Prostate gland (tissue), 2 donors: ENCODE data around the gene PTPN13. TPM values are rescaled to one million over a fixed set of nuclear protein-coding genes. Genes with fewer than 3 reads are reported as not detected.
"Not testable (repeated sequence)": the region's sequence is repeated elsewhere in the genome, so short reads cannot be mapped to it uniquely, and the experiment has no call there.

Experiments used
- DNase-seq: peaks from one replicate; pipeline ENCODE4 v3.0.0-alpha.2; 2019; ENCODE audit warnings: low spot score
- H3K27ac ChIP-seq, 2 donors: fragments of 200-600 bp; sonication (generic); 2 replicates each; pipeline ENCODE4 v1.5.1; 2017 to 2019
- H3K27me3 ChIP-seq: fragments of 200-600 bp; sonication (generic); replicated peaks from 2 replicates; pipeline ENCODE4 v1.5.1; 2019; ENCODE audit not compliant: insufficient read depth
- H3K36me3 ChIP-seq, 2 donors: fragments of 200-600 bp; sonication (generic); 1 replicate in 1 of 2; 2 replicates in 1 of 2; pipeline versions ENCODE4 v1.5.1 to v1.8.1; 2017 to 2019
- H3K4me1 ChIP-seq: fragments of 200-600 bp; sonication (generic); replicated peaks from 2 replicates; pipeline ENCODE4 v1.5.1; 2019
- H3K4me3 ChIP-seq, 2 donors: fragments of 200-600 bp; sonication (generic); 2 replicates each; pipeline ENCODE4 v1.5.1; 2017 to 2019
- H3K9me3 ChIP-seq: fragments of 200-600 bp; sonication (generic); 2 replicates; pipeline ENCODE4 v1.5.1; 2017
- CTCF ChIP-seq, 4 experiments: fragments of 200-600 bp in 2 of 4; fragments of 450-650 bp in 2 of 4; sonication (generic) in 2 of 4; IDR thresholded peaks; 1 replicate in 3 of 4; 2 replicates in 1 of 4; pipeline ENCODE4 v1.5.1; 2016 to 2019; ENCODE audit warnings: antibody characterized with exemption in 4 of 4, mild to moderate bottlenecking in 2 of 4, moderate library complexity in 2 of 4
- POLR2A ChIP-seq: fragments of 450-650 bp; IDR thresholded peaks from one replicate; pipeline ENCODE4 v1.6.1; 2016; ENCODE audit warnings: antibody characterized with exemption, mild to moderate bottlenecking
- POLR2AphosphoS5 ChIP-seq: sonication (generic); formaldehyde crosslinking; IDR thresholded peaks from one replicate; pipeline ENCODE4 v1.6.1; 2017; ENCODE audit warnings: antibody characterized with exemption
- WGBS: methylation state at CpG from one replicate; pipeline ENCODE4 v1.1.5; 2018; 5-methylcytosine and 5-hydroxymethylcytosine counted together
- intact Hi-C: fragments of 100-400 bp; cut with DNase I; formaldehyde crosslinking; loops from one replicate; pipeline ENCODE4 v1.14.2; 2022
- total RNA-seq, 2 donors: library from RNA; depleted of rRNA; stranded (reverse); fragments of >200 nt; gene quantifications; one replicate each; pipeline ENCODE4 v1.1.0, GENCODE V29; 2016

PTPN13 gene
- total RNA-seq, 2 donors from 2014 or later, result 24.6 to 61.2 TPM

DNA sequence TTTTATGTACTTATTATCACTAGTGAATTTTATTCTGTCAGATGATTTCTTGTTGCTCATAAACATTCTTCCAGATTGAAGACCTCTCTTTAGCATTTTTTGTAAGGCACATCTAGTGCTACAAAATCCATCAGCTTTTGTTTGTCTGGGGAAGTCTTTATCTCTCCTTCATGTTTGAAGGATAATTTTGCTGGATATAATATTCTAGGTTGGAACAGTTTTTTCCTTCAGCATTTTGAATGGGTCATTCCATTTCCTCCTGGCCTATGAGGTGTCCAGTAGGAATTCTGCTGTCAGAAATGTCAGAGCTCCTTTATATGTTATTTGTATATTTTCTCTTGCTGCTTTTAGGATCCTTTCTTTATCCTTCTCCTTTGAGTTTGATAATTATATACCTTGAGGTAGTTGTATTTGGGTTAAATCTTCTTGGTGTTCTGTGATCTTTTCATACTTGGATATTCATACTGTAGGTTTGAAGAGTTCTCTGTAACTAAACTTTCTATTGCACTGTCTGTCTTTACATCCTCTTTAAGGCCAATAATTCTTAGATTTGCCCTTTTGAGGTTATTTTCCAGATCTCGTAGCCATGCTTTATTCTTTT lies 58.3 kb downstream of the PTPN13 start:
- H3K9me3 ChIP-seq, result no peaks in the 10 kb centered on the region
- no peaks in the 10 kb centered on the region for H3K4me1 ChIP-seq

GRCh38 chr4:86653237-86653865 lies 59.2 kb downstream of the PTPN13 start:
- Histone ChIP-seq H3K4me3 (no peak overlapping the region), H3K36me3 (no peaks in the 10 kb centered on the region), H3K4me1 (no peaks in the 10 kb centered on the region), H3K9me3 (no peaks in the 10 kb centered on the region), H3K27me3 (no peaks in the 10 kb centered on the region), H3K27ac (no peak overlapping the region)
- intact Hi-C loops, result no loop called here
- DNase-seq, result no peak
- 87% methylated on average over 4 of the region's 4 CpGs for WGBS
- no peak for TF ChIP-seq CTCF (IDR thresholded peaks at IDR 0.05)
- TF ChIP-seq POLR2AphosphoS5, result no peak
- TF ChIP-seq POLR2A, result no peak

More for the DNA sequence above, 58.3 kb downstream of the PTPN13 start:
- Histone ChIP-seq H3K27me3 (no peaks in the 10 kb centered on the region), H3K36me3 (no peaks in the 10 kb centered on the region), H3K27ac (no peak overlapping the region), H3K4me3 (no peak overlapping the region)
- WGBS, result 97% methylated on average over 1 of the region's 1 CpG
- intact Hi-C loops, result no loop called here
- DNase-seq, result no peak
- TF ChIP-seq CTCF (IDR thresholded peaks at IDR 0.05), result no peak
- no peak for TF ChIP-seq POLR2AphosphoS5

GRCh38 chr4:86656781-86657180 lies 62.7 kb downstream of the PTPN13 start:
- H3K4me3 ChIP-seq, H3K4me1 ChIP-seq, DNase-seq, intact Hi-C loops, H3K27me3 ChIP-seq, H3K27ac ChIP-seq, H3K36me3 ChIP-seq, H3K9me3 ChIP-seq: not testable (repeated sequence)
- 94% methylated on average over 10 of the region's 10 CpGs for WGBS

- no peak overlapping the region for H3K4me3 ChIP-seq
- intact Hi-C loops, result no loop called here
- no peak for DNase-seq
- no peaks in the 10 kb centered on the region for H3K27me3 ChIP-seq
- TF ChIP-seq POLR2A (no peak), POLR2AphosphoS5 (no peak)
- no peaks in the 10 kb centered on the region for H3K4me1 ChIP-seq
- H3K9me3 ChIP-seq, result no peaks in the 10 kb centered on the region
- 94% methylated on average over 1 of the region's 1 CpG for WGBS
- H3K27ac ChIP-seq, result no peak overlapping the region
- H3K36me3 ChIP-seq, result no peaks in the 10 kb centered on the region
Measured at GRCh38 chr4:86657382-86657781, 63.3 kb downstream of the PTPN13 start.

DNA sequence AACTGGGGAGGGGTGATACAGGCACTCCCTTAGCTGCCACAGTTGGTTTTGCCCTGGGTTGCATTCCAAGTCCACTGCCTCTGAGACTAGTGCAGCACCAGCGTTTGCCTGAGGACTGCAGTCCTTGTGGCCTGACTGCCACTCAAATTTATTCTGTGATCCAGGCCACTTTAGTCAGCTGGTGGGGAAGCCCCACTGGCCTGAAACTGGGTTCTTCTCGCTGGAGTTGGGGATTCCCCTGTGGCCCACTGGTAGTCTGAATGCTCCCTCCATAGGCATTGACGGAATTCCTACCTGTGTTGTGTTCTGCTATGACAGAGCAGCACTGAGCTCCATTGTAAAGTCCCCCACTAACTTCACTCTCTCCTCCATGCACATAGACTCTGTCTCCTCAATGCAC lies 63.8 kb downstream of the PTPN13 start:
- no peak for DNase-seq
- 96% methylated on average over 3 of the region's 3 CpGs for WGBS
- intact Hi-C loops, result no loop called here
- H3K9me3 ChIP-seq, result no peaks in the 10 kb centered on the region
- no peaks in the 10 kb centered on the region for H3K27me3 ChIP-seq
- no peak overlapping the region for H3K4me3 ChIP-seq
- no peak for TF ChIP-seq CTCF (IDR thresholded peaks at IDR 0.05)
- no peak for TF ChIP-seq POLR2AphosphoS5
- no peak for TF ChIP-seq POLR2A
- H3K27ac ChIP-seq, result no peak overlapping the region
- no peaks in the 10 kb centered on the region for H3K36me3 ChIP-seq
- no peaks in the 10 kb centered on the region for H3K4me1 ChIP-seq

DNA sequence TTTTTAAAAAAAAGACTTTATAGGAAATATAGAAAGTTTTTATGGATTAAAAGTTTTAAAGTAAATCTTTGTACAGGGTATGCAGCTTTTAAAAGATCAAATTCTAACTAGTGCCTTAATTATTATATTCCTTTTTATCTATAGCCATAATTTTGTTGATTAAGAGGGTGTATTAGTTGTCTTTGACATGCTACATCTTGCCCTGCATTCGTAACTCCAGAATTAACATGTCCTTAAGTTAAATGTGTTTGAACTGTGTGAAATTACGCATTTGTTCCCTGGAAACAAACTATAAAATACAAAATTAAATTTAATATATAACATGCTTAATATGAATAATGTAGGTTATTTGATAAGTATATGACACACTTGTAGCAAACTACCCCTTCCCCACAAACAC lies 66.3 kb downstream of the PTPN13 start:
- no peaks in the 10 kb centered on the region for H3K4me1 ChIP-seq
- TF ChIP-seq POLR2A (no peak), CTCF (IDR thresholded peaks at IDR 0.05) (no peak), POLR2AphosphoS5 (no peak)
- no peak overlapping the region for H3K4me3 ChIP-seq
- intact Hi-C loops, result no loop called here
- DNase-seq, result no peak
- H3K27me3 ChIP-seq, result no peaks in the 10 kb centered on the region
- no peaks in the 10 kb centered on the region for H3K36me3 ChIP-seq
- WGBS, result 30% methylated on average over 2 of the region's 2 CpGs
- H3K27ac ChIP-seq, result no peak overlapping the region
- no peaks in the 10 kb centered on the region for H3K9me3 ChIP-seq
